Heart right ventricle (tissue), 16 donors: ENCODE results near the gene TMEM225B. TPM values are rescaled to one million over a fixed set of nuclear protein-coding genes. Genes with fewer than 3 reads are reported as not detected.

ENCODE experiments used
- ATAC-seq, 8 donors: fragments of 200-7000 bp; cut with Tn5 transposase; one replicate each; pipeline ENCODE4 v1.9.1; 2020; ENCODE audit warnings: mild to moderate bottlenecking in 8 of 8, moderate library complexity in 8 of 8, moderate number of reproducible peaks in 1 of 8
- DNase-seq, 2 donors: peaks; one replicate each; pipeline ENCODE4 v3.0.0-alpha.2; 2020
- H3K27ac ChIP-seq, 10 donors: fragments of 200-600 bp; sonication (generic) in 2 of 10; one replicate each; pipeline versions ENCODE4 v1.5.0 to v1.8.0; 2020 to 2022; ENCODE audit warnings: mild to moderate bottlenecking in 3 of 10
- H3K27me3 ChIP-seq, 7 donors: fragments of 200-600 bp; one replicate each; pipeline ENCODE4 v1.8.0; 2021 to 2022; ENCODE audit warnings: mild to moderate bottlenecking in 2 of 7
- H3K36me3 ChIP-seq, 9 donors: fragments of 200-600 bp; sonication (generic) in 1 of 9; one replicate each; pipeline versions ENCODE4 v1.5.0 to v1.8.0; 2020 to 2022; ENCODE audit warnings: mild to moderate bottlenecking in 2 of 9
- H3K4me1 ChIP-seq, 9 donors: fragments of 200-600 bp; sonication (generic) in 1 of 9; one replicate each; pipeline versions ENCODE4 v1.5.0 to v1.8.0; 2020 to 2022; ENCODE audit warnings: mild to moderate bottlenecking in 4 of 9
- H3K4me3 ChIP-seq, 10 donors: fragments of 200-600 bp; sonication (generic) in 2 of 10; one replicate each; pipeline versions ENCODE4 v1.5.0 to v1.8.0; 2020 to 2022; ENCODE audit warnings: mild to moderate bottlenecking in 7 of 10, moderate library complexity in 2 of 10
- H3K9me3 ChIP-seq, 11 donors: fragments of 200-600 bp in 10 of 11; sonication (generic) in 2 of 11; one replicate each; pipeline versions ENCODE4 v1.5.0 to v1.8.0; 2013 to 2022; ENCODE audit warnings: mild to moderate bottlenecking in 2 of 11, control low read depth in 1 of 11, moderate library complexity in 1 of 11
- CTCF ChIP-seq, 9 donors: fragments of 200-600 bp; sonication (generic) in 2 of 9; IDR thresholded peaks; one replicate each; pipeline versions ENCODE4 v1.5.0 to v1.8.0; 2021 to 2022; ENCODE audit warnings: antibody characterized with exemption in 9 of 9, mild to moderate bottlenecking in 5 of 9, moderate library complexity in 1 of 9
- WGBS, 2 donors: extraction: QIAGEN DNeasy Blood & Tissue Kit; methylation state at CpG; one replicate each; pipeline ENCODE4 v1.1.7; 2013; ENCODE audit warnings: inconsistent platforms in 1 of 2; 5-methylcytosine and 5-hydroxymethylcytosine counted together
- intact Hi-C, 10 donors: fragments of 100-400 bp; cut with DNase I; formaldehyde crosslinking; loops; one replicate each; pipeline versions ENCODE4 v1.11.1 to v1.14.2; 2022
- polyA plus RNA-seq, 2 donors: library from polyadenylated mRNA; stranded (reverse); fragments of 200-250 nt; gene quantifications; one replicate each; pipeline ENCODE4 v1.2.3, GENCODE V29; 2013
- total RNA-seq, 10 donors: library from RNA; stranded (reverse); fragmentation: NEBNext Ultra II Directional in 3 of 10; extraction: Animal tissue kit (Norgen Biotek cat#: 25700) in 3 of 10; gene quantifications; one replicate each; pipeline versions ENCODE4 v1.2.1 to v1.2.4, GENCODE V29; 2021 to 2023
- donor health status: Arrhythmogenic right ventricular cardiomyopathy.
- donor health status: ischemic (EF 13 %, LVEDD 7.1; RV severe dilation, severe dysfunction).
- donor health status: healthy with polysubstance abuse.
- donor health status: DM: no; HTN: yes; CAD: no.
- donor health status: DM: no; HTN: no; CAD: no.
- donor health status: ischemic (EF 25% LVEDD 6.9; RV normal size, moderate dysfunction).
- donor health status: ischemic (EF 25% LVEDD 5.7; RV mildly dilated, moderate dysfunction).
- donor health status: healthy.
- donor health status: DM: yes; HTN: yes; CAD: no.
- donor health status: Ischemic cardiomyopathy.
- donor health status: ischemic (EF 35%, LVEDD 5.7; RV mildly dilated, moderate dysfunction).
- donor health status: nonischemic (EF 11% LVEDD 7.7; RV severe dilation, severe dysfunction).
- donor health status: DM: yes; HTN: yes; CAD: no.
- donor health status: PGD.
- donor health status: ischemic (EF 29% LVEDD 5.4; RV normal size, mild dysfunction).
- donor health status: nonischemic (EF 23%, LVEDD 6.1; RV moderate dilation, normal function).

The TMEM225B gene
- total and polyA plus RNA-seq, 12 donors: 0.10 to 0.37 (median 0.23) TPM; not detected in 7

- intact Hi-C loops: loop anchor here in 2 of 10 donors (10.0 kb wide), 1 partner anchor 289 kb away; the partner anchor contains the start of gene TRIM4 (in 2 of the 2)
- ATAC-seq (no peak), DNase-seq (no peak)
- Histone ChIP-seq H3K27me3 (no peaks in the 10 kb centered on the region), H3K9me3 (no peaks in the 10 kb centered on the region), H3K27ac (no peak overlapping the region), H3K36me3 (peaks cover 0 to 100% (median 85%) of the 10 kb centered on the region in 9 donors), H3K4me3 (no peak overlapping the region), H3K4me1 (peaks cover 0 to 7% (median 0%) of the 10 kb centered on the region in 9 donors)
- WGBS, 2 donors: 93 to 95% methylated on average over 4 of the region's 4 CpGs
- no peak for TF ChIP-seq CTCF (IDR thresholded peaks at IDR 0.05)
Measured at GRCh38 chr7:99625961-99626360, 27.9 kb downstream of the TMEM225B start.

GRCh38 chr7:99626661-99627060 is 28.6 kb downstream of the TMEM225B start:
- H3K9me3 ChIP-seq: no peaks in the 10 kb centered on the region
- intact Hi-C loops: loop anchor here in 2 of 10 donors (10.0 kb wide), 1 partner anchor 288 kb away; the partner anchor contains the start of gene TRIM4 (in 2 of the 2)
- H3K4me3 ChIP-seq: no peak overlapping the region
- H3K27me3 ChIP-seq: no peaks in the 10 kb centered on the region
- ATAC-seq (no peak), DNase-seq (no peak)
- peaks cover 0 to 14% (median 0%) of the 10 kb centered on the region in 9 donors for H3K4me1 ChIP-seq
- peaks cover 0 to 100% (median 79%) of the 10 kb centered on the region in 9 donors for H3K36me3 ChIP-seq
- 83 to 95% methylated on average over 1 of the region's 1 CpG for WGBS, 2 donors
- TF ChIP-seq CTCF (IDR thresholded peaks at IDR 0.05): no peak
- no peak overlapping the region for H3K27ac ChIP-seq

DNA sequence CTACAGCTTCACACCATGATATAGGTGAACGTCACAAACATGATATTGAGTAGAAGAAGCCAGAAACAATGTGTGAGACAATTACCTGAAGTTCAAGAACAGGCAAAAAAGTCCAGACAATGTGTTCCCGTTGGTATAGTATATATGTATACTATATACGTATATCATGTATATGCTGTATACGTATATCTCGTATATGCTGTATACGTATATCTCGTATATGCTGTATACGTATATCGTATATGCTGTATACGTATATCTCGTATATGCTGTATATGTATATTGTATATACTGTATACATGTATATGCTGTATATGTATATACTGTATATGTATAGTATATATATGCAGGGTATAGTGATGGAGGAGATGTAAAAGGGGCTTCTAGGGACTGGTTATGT is 29.4 kb downstream of the TMEM225B start:
- no peak overlapping the region for H3K4me3 ChIP-seq
- DNase-seq (no peak), ATAC-seq (no peak)
- TF ChIP-seq CTCF (IDR thresholded peaks at IDR 0.05): no peak
- 96 to 97% methylated on average over 11 of the region's 11 CpGs for WGBS, 2 donors
- H3K27ac ChIP-seq: no peak overlapping the region
- H3K27me3 ChIP-seq: no peaks in the 10 kb centered on the region
- H3K36me3 ChIP-seq: peaks cover 0 to 100% (median 71%) of the 10 kb centered on the region in 9 donors
- H3K9me3 ChIP-seq: no peaks in the 10 kb centered on the region
- intact Hi-C loops: loop anchor here in 2 of 10 donors (10.0 kb wide), 1 partner anchor 287 kb away; the partner anchor contains the start of gene TRIM4 (in 2 of the 2)
- H3K4me1 ChIP-seq: peaks cover 0 to 18% (median 0%) of the 10 kb centered on the region in 9 donors

GRCh38 chr7:99628471-99629465 is 30.7 kb downstream of the TMEM225B start:
- no peak for ATAC-seq
- H3K4me3 ChIP-seq: no peak overlapping the region

More at GRCh38 chr7:99628471-99629465, 30.7 kb downstream of the TMEM225B start:
- DNase-seq: no peak
- no peak for TF ChIP-seq CTCF (IDR thresholded peaks at IDR 0.05)
- Histone ChIP-seq H3K36me3 (peaks cover 0 to 99% (median 58%) of the 10 kb centered on the region in 9 donors), H3K4me1 (peaks cover 0 to 15% (median 0%) of the 10 kb centered on the region in 9 donors), H3K27ac (no peak overlapping the region), H3K27me3 (no peaks in the 10 kb centered on the region), H3K9me3 (no peaks in the 10 kb centered on the region)
- WGBS, 2 donors: 78 to 85% methylated on average over 14 of the region's 14 CpGs
- intact Hi-C loops: loop anchor here in 2 of 10 donors (10.0 kb wide), 1 partner anchor 286 kb away; the partner anchor contains the start of gene TRIM4 (in 2 of the 2)
